22Rv1 (cell line): ENCODE data around the gene DCP1B.

ENCODE experiments used
- ZFX ChIP-seq: fragments of 450-650 bp; IDR thresholded peaks from 2 replicates; pipeline ENCODE4 v1.6.1; 2017; ENCODE audit warnings: antibody characterized with exemption, borderline replicate concordance
- TF ChIP-seq, protein P1 (sequence below): fragments of 450-650 bp; IDR thresholded peaks from 2 replicates; pipeline ENCODE4 v1.5.1; 2017; ENCODE audit warnings: mild to moderate bottlenecking

DNA sequence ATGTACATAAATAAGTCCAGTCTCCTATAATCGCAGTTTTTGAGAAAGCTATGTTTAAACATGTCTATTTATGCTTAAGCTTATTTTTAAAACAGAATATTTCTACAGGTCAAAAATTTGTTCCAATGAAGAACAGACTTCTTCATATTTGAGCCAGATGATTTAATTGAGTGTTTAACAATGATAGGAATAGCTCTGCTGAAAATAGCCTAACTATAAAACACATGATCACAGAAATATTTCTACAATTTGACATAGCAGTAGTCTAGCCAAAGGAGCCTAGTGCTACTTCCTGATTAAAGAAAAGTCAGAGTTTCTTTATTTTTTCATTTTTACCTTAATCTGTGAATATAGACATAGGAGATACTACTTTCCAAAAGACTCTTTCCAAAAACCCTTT, 29.4 kb downstream of the DCP1B start:
- TF ChIP-seq, protein P1, sequence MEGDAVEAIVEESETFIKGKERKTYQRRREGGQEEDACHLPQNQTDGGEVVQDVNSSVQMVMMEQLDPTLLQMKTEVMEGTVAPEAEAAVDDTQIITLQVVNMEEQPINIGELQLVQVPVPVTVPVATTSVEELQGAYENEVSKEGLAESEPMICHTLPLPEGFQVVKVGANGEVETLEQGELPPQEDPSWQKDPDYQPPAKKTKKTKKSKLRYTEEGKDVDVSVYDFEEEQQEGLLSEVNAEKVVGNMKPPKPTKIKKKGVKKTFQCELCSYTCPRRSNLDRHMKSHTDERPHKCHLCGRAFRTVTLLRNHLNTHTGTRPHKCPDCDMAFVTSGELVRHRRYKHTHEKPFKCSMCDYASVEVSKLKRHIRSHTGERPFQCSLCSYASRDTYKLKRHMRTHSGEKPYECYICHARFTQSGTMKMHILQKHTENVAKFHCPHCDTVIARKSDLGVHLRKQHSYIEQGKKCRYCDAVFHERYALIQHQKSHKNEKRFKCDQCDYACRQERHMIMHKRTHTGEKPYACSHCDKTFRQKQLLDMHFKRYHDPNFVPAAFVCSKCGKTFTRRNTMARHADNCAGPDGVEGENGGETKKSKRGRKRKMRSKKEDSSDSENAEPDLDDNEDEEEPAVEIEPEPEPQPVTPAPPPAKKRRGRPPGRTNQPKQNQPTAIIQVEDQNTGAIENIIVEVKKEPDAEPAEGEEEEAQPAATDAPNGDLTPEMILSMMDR, result no peak
- TF ChIP-seq ZFX, result no peak
